H9 (cell line): ENCODE results near the gene CFAP61. TPM values are rescaled to one million over a fixed set of nuclear protein-coding genes. Genes with fewer than 3 reads are reported as not detected.

ENCODE experiments used
- DNase-seq: peaks from one replicate; pipeline ENCODE4 v3.0.0-alpha.2; 2017
- H2AFZ ChIP-seq: one replicate; pipeline ENCODE4 v1.6.1; 2013; ENCODE audit warnings: mild to moderate bottlenecking, low read length, control low read depth, moderate library complexity
- H2AK5ac ChIP-seq: 2 replicates; pipeline ENCODE4 v1.6.1; 2013; ENCODE audit warnings: low read length, control low read depth, mixed read lengths; ENCODE audit not compliant: insufficient read length
- H2BK120ac ChIP-seq: one replicate; pipeline ENCODE4 v1.6.1; 2013; ENCODE audit warnings: low read depth, mild to moderate bottlenecking, low read length, control low read depth, inconsistent platforms; ENCODE audit not compliant: poor library complexity, severe bottlenecking
- H2BK12ac ChIP-seq: 2 replicates; pipeline ENCODE4 v1.6.1; 2013; ENCODE audit warnings: low read length, control low read depth, mixed read lengths, low read depth; ENCODE audit not compliant: insufficient read length
- H2BK15ac ChIP-seq: 2 replicates; pipeline ENCODE4 v1.6.1; 2013; ENCODE audit warnings: low read depth, low read length, control low read depth
- H2BK20ac ChIP-seq: one replicate; pipeline ENCODE4 v1.6.1; 2013; ENCODE audit warnings: low read depth, mild to moderate bottlenecking, low read length, control low read depth, inconsistent platforms; ENCODE audit not compliant: poor library complexity, severe bottlenecking
- H2BK5ac ChIP-seq: 2 replicates; pipeline ENCODE4 v1.6.1; 2013; ENCODE audit warnings: low read length, control low read depth, mixed read lengths; ENCODE audit not compliant: insufficient read length
- H3K14ac ChIP-seq: 2 replicates; pipeline ENCODE4 v1.6.1; 2013; ENCODE audit warnings: low read length, control low read depth; ENCODE audit not compliant: insufficient read depth
- H3K18ac ChIP-seq: 2 replicates; pipeline ENCODE4 v1.6.1; 2013; ENCODE audit warnings: low read depth, mild to moderate bottlenecking, mixed read lengths, low read length, control low read depth; ENCODE audit not compliant: insufficient read length
- H3K23ac ChIP-seq: 2 replicates; pipeline ENCODE4 v1.6.1; 2013; ENCODE audit warnings: low read length, control low read depth, mixed read lengths, low read depth; ENCODE audit not compliant: insufficient read length
- H3K23me2 ChIP-seq: 2 replicates; pipeline ENCODE4 v1.6.1; 2013; ENCODE audit warnings: low read depth, mild to moderate bottlenecking, mixed read lengths, low read length, control low read depth; ENCODE audit not compliant: insufficient read length, poor library complexity, severe bottlenecking
- H3K27ac ChIP-seq: 2 replicates; pipeline ENCODE4 v1.5.1; 2013; ENCODE audit warnings: low read length, control low read depth, mixed read lengths, low read depth; ENCODE audit not compliant: insufficient read length
- H3K27me3 ChIP-seq: 2 replicates; pipeline ENCODE4 v1.6.1; 2013; ENCODE audit warnings: low read length, control low read depth, inconsistent platforms; ENCODE audit not compliant: insufficient read depth
- H3K4ac ChIP-seq: 2 replicates; pipeline ENCODE4 v1.6.1; 2013; ENCODE audit warnings: low read depth, mild to moderate bottlenecking, control low read depth, inconsistent platforms, low read length, moderate library complexity
- H3K4me1 ChIP-seq: 2 replicates; pipeline ENCODE4 v1.6.1; 2013; ENCODE audit warnings: low read length, control low read depth, inconsistent platforms; ENCODE audit not compliant: insufficient read depth
- H3K4me2 ChIP-seq: 2 replicates; pipeline ENCODE4 v1.6.1; 2013; ENCODE audit warnings: low read length, control low read depth, mixed read lengths; ENCODE audit not compliant: insufficient read length, insufficient read depth
- H3K56ac ChIP-seq: 2 replicates; pipeline ENCODE4 v1.6.1; 2013; ENCODE audit warnings: low read depth, mild to moderate bottlenecking, mixed read lengths, low read length, control low read depth; ENCODE audit not compliant: insufficient read length
- H3K79me1 ChIP-seq: 2 replicates; pipeline ENCODE4 v1.6.1; 2013; ENCODE audit warnings: low read depth, mild to moderate bottlenecking, moderate library complexity, low read length, control low read depth, inconsistent platforms; ENCODE audit not compliant: insufficient read depth, poor library complexity, severe bottlenecking
- H3K79me2 ChIP-seq: 2 replicates; pipeline ENCODE4 v1.6.1; 2013; ENCODE audit warnings: low read length, control low read depth, inconsistent platforms; ENCODE audit not compliant: insufficient read depth
- H3K9ac ChIP-seq: 2 replicates; pipeline ENCODE4 v1.6.1; 2013; ENCODE audit warnings: low read length, control low read depth, mixed read lengths; ENCODE audit not compliant: insufficient read length; ENCODE audit errors: extremely low read depth
- H3K9me3 ChIP-seq: one replicate; pipeline ENCODE4 v1.6.1; 2013; ENCODE audit warnings: low read depth, low read length, inconsistent platforms; ENCODE audit not compliant: control insufficient read depth
- H3T11ph ChIP-seq: one replicate; pipeline ENCODE4 v1.6.1; 2013; ENCODE audit warnings: mild to moderate bottlenecking, low read length, control low read depth, inconsistent platforms
- H4K20me1 ChIP-seq: one replicate; pipeline ENCODE4 v1.6.1; 2013; ENCODE audit not compliant: control insufficient read depth, insufficient read length, insufficient read depth
- H4K5ac ChIP-seq: 2 replicates; pipeline ENCODE4 v1.6.1; 2013; ENCODE audit warnings: low read depth, mild to moderate bottlenecking, mixed read lengths, low read length, control low read depth; ENCODE audit not compliant: insufficient read length
- H4K8ac ChIP-seq: replicated peaks from 2 replicates; pipeline ENCODE4 v1.6.1; 2013; ENCODE audit warnings: low read length, control low read depth, mixed read lengths, low read depth; ENCODE audit not compliant: insufficient read length
- H4K91ac ChIP-seq: 2 replicates; pipeline ENCODE4 v1.6.1; 2013; ENCODE audit warnings: low read depth, mild to moderate bottlenecking, moderate library complexity, mixed read lengths, low read length, control low read depth; ENCODE audit not compliant: insufficient read length
- H3K27ac Mint-ChIP-seq, 3 experiments: 2 replicates in 2 of 3; 3 replicates in 1 of 3; pipeline ENCODE4 v1.8.0; 2020 to 2021; ENCODE audit warnings: mixed read lengths in 3 of 3, mild to moderate bottlenecking in 1 of 3, moderate library complexity in 1 of 3
- H3K27me3 Mint-ChIP-seq: 2 replicates; pipeline ENCODE4 v1.8.0; 2021; ENCODE audit warnings: low read depth, mild to moderate bottlenecking, moderate library complexity, mixed read lengths
- H3K36me3 Mint-ChIP-seq, 3 experiments: 2 replicates in 2 of 3; 3 replicates in 1 of 3; pipeline ENCODE4 v1.8.0; 2020 to 2021; ENCODE audit warnings: low read depth in 3 of 3, mixed read lengths in 3 of 3; ENCODE audit not compliant: insufficient read depth in 1 of 3
- H3K4me1 Mint-ChIP-seq, 2 experiments: 2 replicates each; pipeline ENCODE4 v1.8.0; 2020; ENCODE audit warnings: mixed read lengths in 2 of 2
- H3K4me3 Mint-ChIP-seq, 2 experiments: 2 replicates in 1 of 2; 3 replicates in 1 of 2; pipeline ENCODE4 v1.8.0; 2020 to 2021; ENCODE audit warnings: mild to moderate bottlenecking in 2 of 2, mixed read lengths in 2 of 2, moderate library complexity in 1 of 2
- H3K9me3 Mint-ChIP-seq, 2 experiments: 2 replicates in 1 of 2; 3 replicates in 1 of 2; pipeline ENCODE4 v1.8.0; 2020; ENCODE audit warnings: mild to moderate bottlenecking in 2 of 2, mixed read lengths in 2 of 2, moderate library complexity in 1 of 2
- CTCF ChIP-seq: fragments of 200-600 bp; sonication (generic); conservative IDR thresholded peaks from 3 replicates; pipeline ENCODE4 v1.8.0; 2021; ENCODE audit warnings: antibody characterized with exemption, mild to moderate bottlenecking
- WGBS: extraction: QIAGEN DNeasy Blood & Tissue Kit; methylation state at CpG from one replicate; pipeline ENCODE4 v1.1.7; 2013; ENCODE audit warnings: missing lambda C conversion rate, low lambda C conversion rate, mixed read lengths; ENCODE audit not compliant: insufficient read length; ENCODE audit errors: extremely low coverage; 5-methylcytosine and 5-hydroxymethylcytosine counted together
- total RNA-seq: library from RNA; stranded (reverse); gene quantifications from 2 replicates; pipeline ENCODE4 v1.2.1, GENCODE V29; 2021

CFAP61 gene
- total RNA-seq, 1 experiment from 2014 or later, result 0.44 TPM

GRCh38 chr20:20303742-20304141, 251.4 kb downstream of the CFAP61 start:
- Histone ChIP-seq H2BK15ac (no peak overlapping the region), H4K5ac (no peak overlapping the region), H3K27ac (no peak overlapping the region), H3K27me3 (no peaks in the 10 kb centered on the region), H2BK12ac (no peak overlapping the region), H3T11ph (no peak overlapping the region), H3K4me2 (no peak overlapping the region), H3K4me1 (no peaks in the 10 kb centered on the region), H3K18ac (no peak overlapping the region), H2BK20ac (no peak overlapping the region), H2AK5ac (no peak overlapping the region), H4K91ac (no peak overlapping the region), H2BK120ac (no peak overlapping the region), H3K23ac (no peak overlapping the region), H2AFZ (no peak overlapping the region), H3K9ac (no peak overlapping the region), H4K8ac (no peak overlapping the region), H3K79me2 (no peaks in the 10 kb centered on the region), H3K79me1 (no peaks in the 10 kb centered on the region), H3K9me3 (no peaks in the 10 kb centered on the region), H3K4ac (no peak overlapping the region), H2BK5ac (no peak overlapping the region), H3K56ac (no peak overlapping the region), H3K14ac (no peak overlapping the region), H3K23me2 (no peaks in the 10 kb centered on the region), H4K20me1 (no peaks in the 10 kb centered on the region)
- no peak overlapping the region for H3K27ac Mint-ChIP-seq
- H3K27me3 Mint-ChIP-seq, result peaks cover 2% of the 10 kb centered on the region
- no peaks in the 10 kb centered on the region for H3K9me3 Mint-ChIP-seq
- no peak overlapping the region for H3K4me3 Mint-ChIP-seq
- H3K36me3 Mint-ChIP-seq, result no peaks in the 10 kb centered on the region
- no peak for TF ChIP-seq CTCF
- DNase-seq, result no peak
- no CpG with 5 or more reads among the region's 15 CpGs for WGBS
- no peaks in the 10 kb centered on the region for H3K4me1 Mint-ChIP-seq
